Measurements from ENCODE around the gene NRCAM.

The NRCAM gene

DNA sequence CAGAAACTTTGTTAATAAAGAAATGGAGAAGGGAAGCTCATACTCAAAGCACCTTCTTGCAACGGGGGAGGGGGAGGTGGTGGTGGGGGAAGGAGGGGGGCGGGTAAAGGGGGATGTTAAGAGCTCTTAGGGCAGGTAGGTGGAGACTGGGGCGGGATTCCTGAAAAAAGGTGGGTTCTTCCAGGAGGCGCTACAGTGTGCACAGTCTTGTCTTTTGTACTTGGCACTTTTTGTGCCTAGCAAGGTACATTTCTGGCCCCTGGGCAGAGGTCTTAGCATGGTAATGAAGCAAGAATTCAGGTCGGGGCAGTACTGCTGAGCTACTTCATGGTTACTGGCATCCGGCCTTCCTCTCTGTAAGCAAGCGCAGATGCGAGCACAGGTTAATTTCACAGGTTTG, 310.8 kb downstream of the NRCAM start:
- DNase-seq: no peak

DNA sequence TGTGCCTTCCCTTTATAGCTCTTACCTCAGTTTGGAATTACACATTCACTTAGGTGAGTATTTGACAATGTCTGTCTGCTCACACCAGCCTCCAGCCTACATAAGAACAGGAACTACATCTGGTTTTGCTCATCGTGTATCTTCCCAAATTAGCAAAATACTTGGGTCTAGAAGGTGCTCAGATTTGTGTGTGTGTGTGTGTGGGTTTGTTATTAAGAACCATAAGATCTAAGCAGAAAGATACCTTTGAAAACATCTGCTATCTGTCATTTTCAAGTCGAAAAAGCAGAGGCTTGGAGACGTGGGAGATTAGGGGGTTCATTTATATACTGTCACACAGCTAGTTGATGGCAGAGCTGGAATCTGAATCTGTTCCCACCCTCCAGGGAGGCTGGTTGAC, 311.3 kb downstream of the NRCAM start:
- no peak for DNase-seq

DNA sequence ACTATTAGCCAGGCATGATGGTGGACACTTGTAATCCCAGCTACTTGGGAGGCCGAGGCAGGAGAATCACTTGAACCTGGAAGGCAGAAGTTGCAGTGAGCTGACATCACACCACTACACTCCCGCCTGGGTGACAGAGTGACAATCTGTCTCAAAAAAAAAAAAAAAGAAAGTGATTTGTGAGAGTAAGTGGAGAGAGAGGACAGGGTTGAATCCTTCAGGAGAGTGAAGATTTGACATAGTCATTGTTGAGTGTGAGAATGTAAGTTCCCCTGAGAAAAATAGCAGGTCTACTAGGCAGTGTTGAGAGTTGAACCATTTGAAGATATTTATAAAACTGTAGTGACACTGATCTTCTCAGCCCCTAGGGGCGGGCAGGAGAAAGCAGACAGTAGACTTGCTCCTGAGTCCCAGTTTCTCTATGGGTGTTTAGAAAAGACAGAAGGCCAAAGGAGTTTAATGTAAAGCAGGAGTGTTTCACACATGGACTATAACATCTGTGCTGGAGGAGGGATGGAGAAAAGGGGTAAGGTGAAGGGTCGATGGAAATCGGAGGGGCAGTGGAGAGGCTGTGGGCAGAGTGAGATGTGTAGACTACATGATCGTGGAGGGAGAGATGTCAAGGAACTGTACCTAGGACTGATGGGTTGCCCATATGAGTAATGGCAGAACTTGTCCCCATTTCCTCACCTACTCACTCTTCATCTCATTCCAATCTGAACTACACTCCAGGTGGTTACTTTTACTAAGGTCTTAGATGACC, 312.4 kb downstream of the NRCAM start:
- DNase-seq: no peak

DNA sequence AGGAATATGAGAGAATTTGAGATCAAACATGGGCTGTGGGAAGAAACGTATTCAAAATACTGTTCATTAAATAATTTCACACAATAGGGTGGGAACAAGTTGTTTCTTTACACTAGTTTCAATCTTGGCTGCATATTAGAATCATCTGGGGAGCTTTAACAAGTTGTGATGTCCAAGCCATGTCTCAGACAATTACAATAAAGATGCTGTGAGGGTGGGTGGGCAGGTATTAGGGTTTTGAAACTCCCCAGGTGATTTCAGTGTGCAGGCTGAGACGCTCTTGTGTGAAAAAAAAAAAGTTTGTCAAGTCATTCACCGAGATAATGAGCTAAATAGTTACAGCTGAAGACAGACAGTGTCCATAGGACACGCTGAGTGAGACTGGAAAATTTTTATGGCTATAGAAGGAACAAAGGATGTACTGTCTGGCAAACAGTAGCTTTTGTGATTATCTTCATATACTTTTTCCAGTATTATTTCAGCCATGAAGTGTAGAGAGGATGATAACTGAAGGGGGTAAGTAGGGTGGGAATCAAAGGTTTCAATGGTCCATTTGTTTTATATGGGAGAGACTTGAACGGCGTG, 313.5 kb downstream of the NRCAM start:
- no peak for DNase-seq

GRCh38 chr7:108142180-108142579, 314.1 kb downstream of the NRCAM start:
- DNase-seq: no peak

- DNase-seq: no peak
These were observed 315.6 kb downstream of the NRCAM start for GRCh38 chr7:108140671-108141070.

- DNase-seq: no peak
These were observed 317.3 kb downstream of the NRCAM start for GRCh38 chr7:108138911-108139310.

DNA sequence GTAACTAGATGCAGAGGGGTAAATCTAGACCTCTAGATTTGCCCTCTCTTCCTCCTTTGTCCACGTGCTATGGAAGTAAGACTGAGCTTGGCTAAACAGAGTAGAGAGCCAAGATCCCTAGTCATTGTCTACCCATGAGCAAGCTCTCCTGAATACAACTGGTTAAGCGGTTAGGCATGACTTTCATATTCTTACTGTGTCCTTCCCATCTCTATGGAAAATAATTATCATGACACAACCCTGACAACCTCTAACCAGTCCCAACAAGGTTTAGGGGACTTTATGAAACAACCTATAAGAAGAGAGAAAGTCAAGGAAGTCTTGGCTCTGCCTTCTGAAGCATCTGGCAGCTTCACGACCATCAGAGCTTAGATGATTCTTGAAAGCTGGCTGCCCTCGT, 318.2 kb downstream of the NRCAM start:
- DNase-seq: no peak

DNA sequence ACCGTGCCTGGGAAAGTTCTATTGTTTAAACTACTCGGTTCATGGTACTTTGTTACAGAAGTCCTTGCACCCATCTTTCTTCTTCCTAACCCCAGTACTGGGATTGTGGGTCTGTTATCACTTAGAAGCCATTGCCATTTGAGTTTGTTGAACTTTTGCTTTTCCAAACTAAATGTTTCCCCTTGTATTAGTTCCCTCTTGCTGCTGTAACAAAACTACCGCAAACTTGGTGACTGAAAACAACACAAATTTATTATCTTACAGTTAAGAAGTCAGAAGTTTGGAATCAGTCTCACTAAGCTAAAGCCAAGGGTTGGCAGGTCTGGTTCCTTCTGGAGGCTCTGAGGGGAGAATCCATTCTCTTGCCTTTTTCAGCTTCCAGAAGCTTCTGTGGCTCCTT, 319.2 kb downstream of the NRCAM start:
- DNase-seq: no peak

GRCh38 chr7:108136191-108136688, 320.0 kb downstream of the NRCAM start:
- no peak for DNase-seq

DNA sequence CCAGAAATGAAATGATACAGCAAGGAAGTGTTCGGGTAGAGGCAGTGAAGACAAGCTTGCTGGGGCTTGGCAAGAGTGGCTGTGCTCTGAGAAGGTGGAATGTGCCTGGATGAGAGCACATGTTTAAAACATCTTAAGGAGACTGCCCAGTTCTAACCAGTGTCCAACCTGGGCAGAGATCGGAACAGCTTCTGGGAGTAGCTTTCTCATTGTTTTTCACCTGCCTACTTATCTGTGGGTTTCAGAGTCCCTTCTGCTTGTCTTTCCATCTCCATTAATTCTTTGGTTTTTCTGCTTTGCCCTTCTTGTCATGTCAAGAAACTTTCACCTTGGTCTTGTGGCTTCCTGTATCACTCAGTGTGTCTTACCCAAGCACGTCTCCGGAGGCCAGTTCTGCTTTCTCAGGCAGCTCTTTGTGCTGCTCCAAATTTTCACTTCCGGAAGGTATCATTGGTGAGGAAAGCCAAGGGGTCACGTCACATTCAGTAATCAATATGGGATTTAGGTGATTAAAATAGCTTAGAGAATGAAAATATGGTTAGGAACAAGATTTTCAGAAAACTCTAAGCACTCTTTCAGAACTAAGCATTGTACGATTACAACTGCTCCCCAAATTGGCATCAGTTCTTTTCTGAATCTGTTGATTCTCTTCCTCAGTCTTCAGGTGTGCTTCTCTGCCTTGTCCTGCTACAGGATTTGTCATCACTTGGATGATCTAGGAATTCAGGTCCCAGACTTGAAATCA, 320.6 kb downstream of the NRCAM start:
- no peak for DNase-seq

- DNase-seq: no peak
These were observed 321.8 kb downstream of the NRCAM start for GRCh38 chr7:108134486-108134885.

- no peak for DNase-seq
These were observed 323.5 kb downstream of the NRCAM start for GRCh38 chr7:108132551-108133265.

DNA sequence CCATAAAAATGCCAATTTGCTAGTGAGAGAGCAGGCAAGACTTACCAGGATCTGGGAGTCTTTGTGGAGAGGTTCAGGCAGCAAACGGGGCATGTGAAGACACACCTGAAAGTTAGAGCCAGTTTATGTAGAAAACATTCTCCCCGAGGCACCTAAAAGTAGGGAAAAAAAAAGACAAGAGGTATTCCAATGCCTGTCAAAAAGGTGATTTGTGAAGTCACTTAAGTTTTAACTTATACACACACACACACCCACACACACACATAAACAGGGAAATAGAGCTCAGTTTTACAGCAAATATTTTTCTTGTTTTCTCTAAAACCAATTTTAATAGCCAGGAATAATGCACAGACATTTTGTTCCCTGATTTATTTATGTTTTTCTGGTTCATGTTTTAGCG, 326.0 kb downstream of the NRCAM start, which contains the start of gene LAMB4:
TSS of gene LAMB4 (minus strand) at position 101 of the 400 bp plus-strand sequence. CDS start 7,197 bp downstream, outside the sequence.
- DNase-seq: no peak

DNA sequence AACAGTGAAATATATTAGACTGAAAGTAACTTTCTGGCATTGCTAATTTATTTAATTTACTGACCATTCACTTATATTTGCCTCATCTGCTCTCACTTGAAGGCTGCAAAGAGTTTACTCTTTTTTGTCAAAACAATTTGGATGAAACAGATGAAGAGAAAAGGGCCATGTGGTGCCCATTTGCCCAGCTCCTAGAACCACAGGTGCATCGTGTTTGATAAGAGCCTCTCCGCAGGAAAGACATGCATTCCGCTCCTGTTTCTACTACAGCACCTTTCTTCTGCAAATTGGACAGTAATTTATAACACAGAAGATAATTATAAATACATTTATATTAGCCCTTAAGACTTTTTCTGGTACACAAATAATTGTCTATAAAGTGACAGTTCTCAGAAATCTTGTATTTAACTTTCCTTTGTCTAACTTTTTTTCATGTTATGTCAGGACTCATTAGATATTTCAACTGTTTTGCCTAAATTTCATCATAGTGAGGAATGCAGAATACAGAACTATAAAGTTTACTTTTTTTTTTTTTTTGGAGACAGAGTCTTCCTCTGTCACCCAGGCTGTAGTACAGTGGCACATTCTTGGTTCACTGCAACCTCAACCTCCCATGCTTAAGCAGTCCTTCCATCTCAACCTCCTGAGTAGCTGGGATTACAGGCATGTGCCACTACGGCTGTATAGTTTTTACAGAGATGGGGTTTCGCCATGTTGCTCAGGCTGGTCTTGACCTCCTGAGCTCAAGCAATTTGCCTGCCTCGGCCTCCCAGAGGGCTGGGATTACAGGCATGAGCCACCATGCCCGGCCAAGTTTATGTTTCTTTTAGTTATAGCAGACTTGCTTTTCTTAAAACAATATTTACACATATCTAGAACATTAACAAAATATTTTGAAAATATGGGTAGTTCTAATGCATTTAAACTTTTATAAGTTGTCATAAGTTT, 326.9 kb downstream of the NRCAM start:
- DNase-seq: no peak

DNA sequence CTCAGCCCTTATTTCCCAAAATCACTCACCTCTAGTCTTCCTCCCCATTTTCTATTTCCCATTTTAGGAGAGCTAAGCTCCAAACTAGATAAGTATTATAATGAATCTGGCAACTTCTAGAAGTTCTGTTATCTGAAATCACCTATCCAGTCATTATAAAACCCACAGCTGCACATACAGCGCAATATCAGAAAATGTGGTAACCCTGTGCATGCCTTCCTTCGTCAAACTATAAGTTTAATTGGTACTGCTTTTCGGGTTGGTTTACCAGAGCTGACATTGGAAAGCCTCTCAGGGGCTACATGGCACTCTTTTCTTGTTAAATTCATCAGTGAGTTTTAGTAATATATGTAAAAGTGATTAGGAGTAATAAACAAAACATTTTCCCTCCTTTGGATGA, 327.7 kb downstream of the NRCAM start:
- no peak for DNase-seq

DNA sequence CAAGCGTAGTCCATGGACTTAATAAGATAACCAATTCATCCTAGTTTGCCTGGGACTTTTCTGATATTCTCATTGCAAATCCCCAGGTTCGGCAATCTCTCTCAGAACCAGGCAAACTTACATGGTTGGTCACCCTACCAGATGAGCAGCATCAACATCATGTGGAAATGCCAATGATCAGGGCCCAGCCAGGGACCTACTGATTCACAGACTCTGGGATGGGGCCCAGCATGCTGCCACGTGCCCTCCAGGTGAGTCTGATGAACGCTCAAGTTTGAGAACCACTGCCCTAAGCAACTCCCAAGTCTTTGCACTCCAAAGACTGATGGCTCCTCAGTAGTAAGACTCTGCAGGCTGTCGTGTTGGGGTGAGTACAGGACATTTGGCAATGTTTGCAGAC, 328.8 kb downstream of the NRCAM start:
- no peak for DNase-seq

GRCh38 chr7:108124820-108125219, 331.4 kb downstream of the NRCAM start:
- DNase-seq: no peak

GRCh38 chr7:108122181-108122580, 334.1 kb downstream of the NRCAM start:
- no peak for DNase-seq

- no peak for DNase-seq
These were observed 335.3 kb downstream of the NRCAM start for GRCh38 chr7:108120933-108121332.

DNA sequence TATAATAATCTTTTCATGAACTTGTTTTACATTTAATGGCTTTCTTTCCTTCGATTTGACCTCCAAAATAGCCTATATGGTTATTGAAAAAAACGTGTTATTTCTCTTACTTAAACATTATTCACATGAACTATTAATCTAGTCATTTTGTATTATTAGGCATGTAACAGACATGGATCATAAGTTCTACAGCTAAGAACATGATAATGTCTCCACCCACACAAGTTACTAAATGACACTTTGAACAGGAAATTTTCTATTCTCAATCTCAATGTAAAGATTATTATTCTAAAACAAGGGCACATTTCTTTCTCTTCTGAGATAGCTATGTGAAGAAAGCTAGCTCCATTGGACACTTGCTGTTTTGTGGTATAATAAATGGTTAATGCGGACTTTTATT, 336.0 kb downstream of the NRCAM start:
- no peak for DNase-seq

DNA sequence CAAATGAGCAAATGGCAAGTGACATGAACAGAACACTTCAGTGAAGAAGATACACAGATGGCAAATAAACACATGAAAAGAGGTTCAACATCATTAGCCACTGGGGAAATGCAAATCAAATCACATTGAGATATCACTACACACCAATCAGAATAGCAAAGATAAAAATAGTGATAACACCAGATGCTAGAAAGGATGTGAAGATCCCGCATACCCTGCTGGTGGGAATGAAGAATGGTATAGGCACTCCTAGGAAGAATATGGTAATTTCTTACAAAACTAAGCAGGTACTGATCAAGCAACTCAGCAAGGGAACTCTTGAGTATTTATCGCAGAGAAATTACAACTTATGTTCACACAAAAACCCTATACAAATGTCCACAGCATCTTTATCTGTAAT, 337.3 kb downstream of the NRCAM start:
- DNase-seq: no peak
